CD14-positive monocyte (primary cell): Measurements from ENCODE around the gene MRO. TPM values are rescaled to one million over a fixed set of nuclear protein-coding genes. Genes with fewer than 3 reads are reported as not detected.

ENCODE experiments used
- DNase-seq, 3 donors: peaks; one replicate each; pipeline ENCODE4 v3.0.0-alpha.2; 2011 to 2022
- H2AFZ ChIP-seq: 2 replicates; pipeline ENCODE4 v1.6.0; 2012; ENCODE audit warnings: mild to moderate bottlenecking, low read depth, low read length, inconsistent platforms; ENCODE audit not compliant: insufficient read depth, poor library complexity, severe bottlenecking
- H3K27ac ChIP-seq, 2 donors: 1 replicate in 1 of 2; 2 replicates in 1 of 2; pipeline ENCODE4 v1.5.1; 2012 to 2013; ENCODE audit warnings: low read length in 2 of 2, control low read depth in 1 of 2, inconsistent platforms in 1 of 2, low read depth in 1 of 2, mild to moderate bottlenecking in 1 of 2
- H3K27me3 ChIP-seq, 2 donors: one replicate each; pipeline versions ENCODE4 v1.6.0 to v1.6.1; 2011 to 2013; ENCODE audit warnings: low read length in 2 of 2; ENCODE audit not compliant: control insufficient read depth in 2 of 2, insufficient read depth in 2 of 2
- H3K36me3 ChIP-seq, 2 donors: replicated peaks in 1 of 2; 1 replicate in 1 of 2; 2 replicates in 1 of 2; pipeline versions ENCODE4 v1.5.1 to v1.6.1; 2012 to 2013; ENCODE audit warnings: low read length in 2 of 2, control low read depth in 1 of 2, inconsistent platforms in 1 of 2, mild to moderate bottlenecking in 1 of 2; ENCODE audit not compliant: insufficient read depth in 2 of 2, control insufficient read depth in 1 of 2
- H3K4me1 ChIP-seq, 2 donors: 1 replicate in 1 of 2; 2 replicates in 1 of 2; pipeline versions ENCODE4 v1.5.1 to v1.6.1; 2012 to 2013; ENCODE audit warnings: low read length in 2 of 2, control low read depth in 1 of 2, inconsistent platforms in 1 of 2, mild to moderate bottlenecking in 1 of 2, moderate library complexity in 1 of 2; ENCODE audit not compliant: insufficient read depth in 2 of 2, control insufficient read depth in 1 of 2
- H3K4me2 ChIP-seq: replicated peaks from 2 replicates; pipeline ENCODE3; 2012; ENCODE audit warnings: low read length, moderate library complexity, mild to moderate bottlenecking; ENCODE audit not compliant: poor library complexity, severe bottlenecking; ENCODE audit errors: extremely low read depth
- H3K4me3 ChIP-seq, 3 experiments: fragments of 200-600 bp in 1 of 3; sonication (generic) in 1 of 3; replicated peaks in 1 of 3; 1 replicate in 2 of 3; 2 replicates in 1 of 3; pipeline ENCODE4 v1.5.1; 2011 to 2013; ENCODE audit warnings: low read length in 3 of 3, mild to moderate bottlenecking in 3 of 3, control low read depth in 2 of 3, low read depth in 2 of 3, inconsistent platforms in 1 of 3, moderate library complexity in 1 of 3
- H3K79me2 ChIP-seq: 2 replicates; pipeline ENCODE4 v1.6.0; 2012; ENCODE audit warnings: mild to moderate bottlenecking, control low read depth, inconsistent platforms, low read length, moderate library complexity; ENCODE audit not compliant: insufficient read depth
- H3K9ac ChIP-seq: 2 replicates; pipeline ENCODE4 v1.6.0; 2017; ENCODE audit warnings: low read length, mild to moderate bottlenecking; ENCODE audit not compliant: insufficient read depth, poor library complexity, severe bottlenecking
- H3K9me3 ChIP-seq, 2 donors: replicated peaks in 1 of 2; 1 replicate in 1 of 2; 2 replicates in 1 of 2; pipeline versions ENCODE4 v1.5.1 to v1.6.1; 2012 to 2013; ENCODE audit warnings: low read length in 2 of 2, control low read depth in 1 of 2; ENCODE audit not compliant: control insufficient read depth in 1 of 2, insufficient read depth in 1 of 2
- H4K20me1 ChIP-seq: 2 replicates; pipeline ENCODE4 v1.6.0; 2012; ENCODE audit warnings: mild to moderate bottlenecking, low read length, control low read depth, moderate library complexity; ENCODE audit not compliant: insufficient read depth
- H3K27ac Mint-ChIP-seq, 7 donors: one replicate each; pipeline ENCODE4 v1.8.0; 2020; ENCODE audit warnings: mild to moderate bottlenecking in 7 of 7, mixed read lengths in 7 of 7, moderate library complexity in 6 of 7, inconsistent platforms in 2 of 7
- H3K27me3 Mint-ChIP-seq, 3 donors: one replicate each; pipeline ENCODE4 v1.8.0; 2021 to 2022; ENCODE audit warnings: low read depth in 3 of 3, mild to moderate bottlenecking in 3 of 3, mixed read lengths in 3 of 3, moderate library complexity in 3 of 3, inconsistent platforms in 1 of 3
- H3K36me3 Mint-ChIP-seq, 2 donors: one replicate each; pipeline ENCODE4 v1.8.0; 2020; ENCODE audit warnings: mixed read lengths in 2 of 2, inconsistent platforms in 1 of 2, mild to moderate bottlenecking in 1 of 2
- H3K4me1 Mint-ChIP-seq: one replicate; pipeline ENCODE4 v1.8.0; 2020; ENCODE audit warnings: mild to moderate bottlenecking, mixed read lengths
- H3K4me3 Mint-ChIP-seq, 2 donors: one replicate each; pipeline ENCODE4 v1.8.0; 2020; ENCODE audit warnings: mild to moderate bottlenecking in 2 of 2, mixed read lengths in 2 of 2, moderate library complexity in 1 of 2
- H3K9me3 Mint-ChIP-seq, 7 donors: one replicate each; pipeline ENCODE4 v1.8.0; 2020 to 2022; ENCODE audit warnings: mixed read lengths in 7 of 7, mild to moderate bottlenecking in 6 of 7, moderate library complexity in 6 of 7, inconsistent platforms in 2 of 7
- CTCF ChIP-seq: fragments of 200-600 bp; IDR thresholded peaks from one replicate; pipeline ENCODE4 v1.8.0; 2022; ENCODE audit warnings: antibody characterized with exemption, mild to moderate bottlenecking
- WGBS: methylation state at CpG from one replicate; pipeline ENCODE4 v1.1.5; 2013; ENCODE audit warnings: missing lambda C conversion rate; ENCODE audit not compliant: insufficient coverage; 5-methylcytosine and 5-hydroxymethylcytosine counted together
- intact Hi-C, 2 donors: fragments of 100-400 bp; cut with micrococcal nuclease; formaldehyde crosslinking; loops; one replicate each; pipeline versions ENCODE4 v1.15.0 to v1.15.1; 2023
- polyA plus RNA-seq, 3 donors: library from polyadenylated mRNA; depleted of rRNA in 1 of 3; unstranded in 2 of 3; stranded (reverse) in 1 of 3; fragments of 300-500 nt in 2 of 3; fragments of >200 nt in 1 of 3; fragmentation: Illumina TruSeq in 2 of 3; gene quantifications; 1 replicate in 2 of 3; 2 replicates in 1 of 3; pipeline ENCODE4 v1.2.3, GENCODE V29; 2012 to 2021

The MRO gene
- polyA plus RNA-seq, 3 donors = 0.01 TPM; not detected in 2

- intact Hi-C loops = no loop called here
- Histone ChIP-seq H3K4me2 (no peak overlapping the region), H3K9ac (no peak overlapping the region), H3K9me3 (peaks cover 7 to 8% of the 10 kb centered on the region in 2 donors), H3K4me1 (no peaks in the 10 kb centered on the region), H3K4me3 (no peak overlapping the region), H4K20me1 (no peaks in the 10 kb centered on the region), H3K79me2 (no peaks in the 10 kb centered on the region), H3K36me3 (no peaks in the 10 kb centered on the region), H2AFZ (no peak overlapping the region), H3K27ac (no peak overlapping the region), H3K27me3 (no peaks in the 10 kb centered on the region)
- no peak overlapping the region for H3K27ac Mint-ChIP-seq
- H3K27me3 Mint-ChIP-seq = peaks cover 4 to 16% (median 11%) of the 10 kb centered on the region in 3 donors
- peaks cover 0 to 20% (median 10%) of the 10 kb centered on the region in 7 donors for H3K9me3 Mint-ChIP-seq
- TF ChIP-seq CTCF = no peak
- no peaks in the 10 kb centered on the region for H3K36me3 Mint-ChIP-seq
- 61% methylated on average over 5 of the region's 9 CpGs for WGBS
- no peak for DNase-seq
- H3K4me1 Mint-ChIP-seq = no peaks in the 10 kb centered on the region
- no peak overlapping the region for H3K4me3 Mint-ChIP-seq
Measured at GRCh38 chr18:50775207-50775606, 44.6 kb downstream of the MRO start.

- Mint-ChIP-seq H3K4me3 (no peak overlapping the region), H3K27me3 (peaks cover 0 to 14% (median 4%) of the 10 kb centered on the region in 3 donors), H3K9me3 (peaks cover 26 to 47% (median 31%) of the 10 kb centered on the region in 7 donors), H3K4me1 (no peaks in the 10 kb centered on the region), H3K36me3 (no peaks in the 10 kb centered on the region), H3K27ac (no peak overlapping the region)
- no peaks in the 10 kb centered on the region for H4K20me1 ChIP-seq
- no peak for TF ChIP-seq CTCF
- H3K27me3 ChIP-seq = no peaks in the 10 kb centered on the region
- H3K79me2 ChIP-seq = no peaks in the 10 kb centered on the region
- no peak overlapping the region for H3K4me3 ChIP-seq
- H3K27ac ChIP-seq = no peak overlapping the region
- no peaks in the 10 kb centered on the region for H3K4me1 ChIP-seq
- no peak overlapping the region for H3K4me2 ChIP-seq
- intact Hi-C loops = no loop called here
- H3K9me3 ChIP-seq = peaks cover 29 to 33% of the 10 kb centered on the region in 2 donors
- H3K36me3 ChIP-seq = no peaks in the 10 kb centered on the region
- DNase-seq = no peak
- no peak overlapping the region for H2AFZ ChIP-seq
- no peak overlapping the region for H3K9ac ChIP-seq
Measured at GRCh38 chr18:50769463-50769862, 50.4 kb downstream of the MRO start.
